ENCODE measurements around the gene PHF2. TPM values are rescaled to one million over a fixed set of nuclear protein-coding genes. Genes with fewer than 3 reads are reported as not detected.

The PHF2 gene
- total and polyA plus RNA-seq, 2 of the 8 experiments (the other 6 are each of a cell fraction or from before 2014, with no cell fraction given), result 3.4 to 9.4 TPM

- H3K27me3 ChIP-seq (replicated peaks in 1 of 4; ENCODE audit: control insufficient read depth in 3 of 4, extremely low read depth in 1 of 4, insufficient read depth in 3 of 4, low read length in 3 of 4), result no peaks in the 10 kb centered on the region
- no peak overlapping the region for H3K4ac ChIP-seq (replicated peaks; ENCODE audit: insufficient read length, low read depth, low read length)
- no peak overlapping the region for H2BK120ac ChIP-seq (replicated peaks; ENCODE audit: low read depth, low read length)
- peak overlapping the region; percentile 56; the same call in 1 of the 2 replicates for H3K27ac ChIP-seq (ENCODE audit: low read depth, low read length)
- H3K23ac ChIP-seq (ENCODE audit: insufficient read length), result no peak overlapping the region
- no peak overlapping the region for H3K14ac ChIP-seq (ENCODE audit: insufficient read length)
- H3K23me2 ChIP-seq (ENCODE audit: low read depth, low read length), result no peaks in the 10 kb centered on the region
- H4K8ac ChIP-seq (ENCODE audit: extremely low read depth, insufficient read depth, low read length), result peak overlapping the region; percentile 16; the same call in 1 of the 2 replicates
- no peak overlapping the region for H4K91ac ChIP-seq (replicated peaks; ENCODE audit: insufficient read length, low read length)
- H4K5ac ChIP-seq (ENCODE audit: insufficient read length, low read depth, low read length), result no peak overlapping the region
- peak; percentile 78 for FAIRE-seq
- no peak overlapping the region for H2BK15ac ChIP-seq (ENCODE audit: low read length)
- no peak overlapping the region for H3K18ac ChIP-seq (ENCODE audit: extremely low read depth, low read length)
- H3K9me3 ChIP-seq (ENCODE audit: insufficient read depth in 2 of 2, low read depth in 1 of 2, low read length in 1 of 2), result no peaks in the 10 kb centered on the region
- 60% methylated on average over 18 of the region's 19 CpGs; no CpG with 5 or more reads in 1 of the 2 experiments for WGBS, 2 experiments (ENCODE audit: extremely low coverage in 1 of 2, insufficient coverage in 1 of 2, insufficient read length in 1 of 2, insufficient replicate concordance in 2 of 2, low coverage in 1 of 2, low lambda C conversion rate in 2 of 2, missing lambda C conversion rate in 1 of 2)
- CTCF ChIA-PET (ENCODE audit: partially characterized antibody), result interaction anchor here (0.5 to 8.5 kb wide), 59 partner anchors 9 to 531 kb away, joined by 3 to 146 read pairs (median 4); no protein-coding TSS in a partner anchor
- H2BK5ac ChIP-seq (ENCODE audit: low read depth, low read length), result no peak overlapping the region
- no peak overlapping the region; the same call in 1 of the 2 replicates for H2AFZ ChIP-seq (ENCODE audit: low read length)
- H3K4me3 ChIP-seq (ENCODE audit: extremely low read depth in 1 of 4, insufficient read depth in 2 of 4, low read depth in 3 of 4, low read length in 4 of 4), result no peak overlapping the region
- H3K79me2 ChIP-seq (ENCODE audit: control insufficient read depth in 1 of 2, insufficient read depth in 2 of 2, low read length in 2 of 2), result no peaks in the 10 kb centered on the region
- H3K4me2 ChIP-seq (ENCODE audit: insufficient read depth in 1 of 2, low read depth in 2 of 2, low read length in 2 of 2), result no peak overlapping the region
- H2BK12ac ChIP-seq (ENCODE audit: low read depth, low read length), result no peak overlapping the region; the same call in 1 of the 2 replicates
- H3K4me1 ChIP-seq (replicated peaks in 1 of 4; ENCODE audit: control insufficient read depth in 3 of 4, insufficient read depth in 4 of 4, low read length in 3 of 4), result no peaks in the 10 kb centered on the region
- POLR2A ChIA-PET (ENCODE audit: partially characterized antibody), result interaction anchor here (0.8 to 1.8 kb wide), 4 partner anchors 127 to 277 kb away, joined by 3 to 4 read pairs (median 4); no protein-coding TSS in a partner anchor
- H4K20me1 ChIP-seq (replicated peaks in 1 of 2; ENCODE audit: control insufficient read depth in 1 of 2, insufficient read depth in 2 of 2, low read length in 2 of 2), result peaks cover 0 to 3% of the 10 kb centered on the region in 2 experiments
- H2BK20ac ChIP-seq (ENCODE audit: low read length), result no peak overlapping the region
- no peak overlapping the region for H2AK5ac ChIP-seq (ENCODE audit: low read depth, low read length)
- H3K79me1 ChIP-seq (ENCODE audit: low read depth, low read length), result no peaks in the 10 kb centered on the region
- no peaks in the 10 kb centered on the region; a peak in 2 of 8 replicates for H3K36me3 ChIP-seq (ENCODE audit: control insufficient read depth in 2 of 4, insufficient read depth in 4 of 4, low read length in 3 of 4)
- no peak overlapping the region; a peak in 1 of 7 replicates for H3K9ac ChIP-seq (replicated peaks in 1 of 4; ENCODE audit: extremely low read depth in 1 of 4, low read depth in 3 of 4, low read length in 3 of 4)
- no peak overlapping the region for H3K56ac ChIP-seq (replicated peaks; ENCODE audit: insufficient read length, low read depth, low read length)
- peak; percentile 60 to 99 for DNase-seq (ENCODE audit: low read depth in 1 of 2, low spot score in 2 of 2)
- TF ChIP-seq ATF3 (IDR thresholded peaks at IDR 0.05; ENCODE audit: insufficient read depth, low read depth, low read length) (0 out of 2 replicates have a peak, but pooled peaks have one; percentile 17), JUN (IDR thresholded peaks at IDR 0.05; ENCODE audit: low read depth, low read length) (no peak), SIN3A (conservative IDR thresholded peaks at IDR 0.05 in 1 of 2, IDR thresholded peaks at IDR 0.05 in 1 of 2; ENCODE audit: low read depth in 1 of 2, low read length in 2 of 2) (no peak), MAX (IDR thresholded peaks at IDR 0.05) (peak; percentile 34; the same call in 1 of the 2 replicates), GABPA (IDR thresholded peaks at IDR 0.05; ENCODE audit: borderline replicate concordance, insufficient read depth, low read length) (no peak), ATF2 (IDR thresholded peaks at IDR 0.05; ENCODE audit: low read length) (no peak), KDM1A (IDR thresholded peaks at IDR 0.05; ENCODE audit: borderline replicate concordance, low read length) (no peak)
Observed at GRCh38 chr9:93682155-93682968, 106.0 kb downstream of the PHF2 start.

Measured in H1 (cell line).